ENCODE results near the gene SFI1.

- TF ChIP-seq CTCF (conservative IDR thresholded peaks at IDR 0.05 in 1 of 2, IDR thresholded peaks at IDR 0.05 in 1 of 2; ENCODE audit: extremely low read depth in 1 of 2, insufficient read depth in 1 of 2, low read depth in 1 of 2, low read length in 2 of 2), result peak; percentile 53 to 67
- no peak for TF ChIP-seq EZH2 (IDR thresholded peaks at IDR 0.05; ENCODE audit: borderline replicate concordance, low read length)
These were observed 44.4 kb upstream of the SFI1 start for GRCh38 chr22:31451709-31452571.

All from mammary epithelial cell (primary cell).